HG02981 (cell line): ENCODE measurements around the gene IGFBP7.

Experiments
- ATAC-seq: cut with Tn5 transposase; IDR thresholded peaks from one replicate; pipeline ENCODE4 v1.9.1; 2021; ENCODE audit warnings: mild to moderate bottlenecking, moderate library complexity; ENCODE audit not compliant: unreplicated experiment

The IGFBP7 gene

GRCh38 chr4:57098415-57098814 is 11.8 kb downstream of the IGFBP7 start:
- no peak for ATAC-seq

DNA sequence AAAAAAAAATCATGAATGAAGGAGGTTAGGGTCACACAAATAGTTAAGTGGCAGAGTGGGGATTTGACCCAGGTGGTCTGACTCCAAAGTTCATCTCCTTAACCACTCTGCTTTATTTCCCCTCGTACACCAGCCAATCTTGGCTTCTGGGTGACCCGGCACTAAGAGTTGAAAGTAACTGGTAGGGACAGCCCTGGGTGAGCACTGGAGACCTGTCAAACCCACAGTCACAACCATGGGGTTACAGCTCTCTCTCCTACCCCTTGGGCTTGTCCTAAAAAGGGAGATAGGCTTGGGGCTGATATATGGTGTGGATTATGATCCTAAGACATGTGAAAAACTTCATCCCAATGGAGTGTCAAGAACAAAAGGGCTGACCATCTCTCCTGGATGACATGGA is 12.5 kb downstream of the IGFBP7 start:
- no peak for ATAC-seq

GRCh38 chr4:57095956-57096355 is 14.2 kb downstream of the IGFBP7 start:
- ATAC-seq, result no peak

GRCh38 chr4:57095245-57095644 is 14.9 kb downstream of the IGFBP7 start:
- ATAC-seq, result no peak

DNA sequence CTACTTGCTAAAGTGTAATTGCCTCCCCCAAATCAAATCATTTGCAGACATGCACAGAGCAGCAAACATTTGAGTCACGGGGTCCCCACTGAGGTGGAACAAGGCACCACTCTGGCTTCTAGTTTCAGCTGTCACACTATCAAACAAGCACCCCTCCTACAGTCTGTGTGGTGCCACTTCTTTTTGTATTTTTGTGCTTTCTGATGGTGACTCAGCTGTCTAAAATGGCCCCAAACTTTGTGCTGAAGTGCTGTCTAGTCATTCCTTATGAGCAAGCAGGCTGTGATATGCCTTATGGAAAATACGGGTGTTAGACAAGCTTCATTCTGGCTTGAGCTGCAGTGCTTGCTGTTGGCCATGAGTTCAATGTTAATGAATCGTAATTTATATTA is 15.4 kb downstream of the IGFBP7 start:
- ATAC-seq, result no peak

DNA sequence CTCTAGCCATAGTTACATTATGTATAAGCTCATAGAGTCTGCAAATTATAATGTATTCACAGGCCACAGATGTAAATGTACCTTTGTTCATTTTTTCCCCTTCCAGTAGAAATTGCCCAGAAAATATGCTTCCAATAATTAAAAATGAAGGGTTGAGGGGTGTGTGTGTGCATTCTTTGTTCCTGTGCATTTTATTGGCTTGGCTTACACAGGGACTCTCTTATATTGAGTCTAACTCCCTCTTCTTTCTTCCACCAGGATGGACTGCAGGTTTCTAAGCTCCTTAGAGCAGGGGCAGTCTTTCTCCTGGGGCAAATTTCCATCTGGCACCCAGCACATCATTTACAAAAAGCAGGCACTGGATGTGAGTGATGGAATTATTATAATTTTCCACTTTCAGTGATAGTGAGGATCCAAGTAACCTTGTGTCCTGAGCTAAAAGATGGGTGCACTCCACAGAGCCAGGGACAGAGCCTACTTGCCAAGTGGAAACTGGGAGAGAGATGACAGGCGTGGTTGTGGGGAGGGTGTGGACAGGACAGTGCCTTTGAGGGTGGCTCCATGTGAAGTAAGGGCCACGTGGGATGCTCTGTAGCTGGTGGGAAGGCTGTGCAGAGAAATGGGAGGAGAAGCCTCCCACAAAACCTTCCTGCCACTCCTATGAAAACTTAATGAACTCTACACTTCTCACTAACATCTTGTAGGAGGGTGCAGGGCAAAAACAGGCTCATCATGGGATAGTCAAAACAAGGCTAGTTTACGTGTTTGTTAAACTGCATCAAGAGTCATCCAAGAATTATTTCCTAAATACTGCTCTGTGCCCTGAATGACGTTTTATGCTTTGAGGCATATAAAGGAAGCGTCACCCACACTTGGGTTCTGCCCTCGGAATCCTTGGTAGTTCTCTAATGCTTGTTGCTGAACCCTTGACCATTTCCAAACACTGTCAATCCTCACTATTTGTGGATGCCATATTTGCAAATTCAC is 16.0 kb downstream of the IGFBP7 start:
- ATAC-seq, result no peak

DNA sequence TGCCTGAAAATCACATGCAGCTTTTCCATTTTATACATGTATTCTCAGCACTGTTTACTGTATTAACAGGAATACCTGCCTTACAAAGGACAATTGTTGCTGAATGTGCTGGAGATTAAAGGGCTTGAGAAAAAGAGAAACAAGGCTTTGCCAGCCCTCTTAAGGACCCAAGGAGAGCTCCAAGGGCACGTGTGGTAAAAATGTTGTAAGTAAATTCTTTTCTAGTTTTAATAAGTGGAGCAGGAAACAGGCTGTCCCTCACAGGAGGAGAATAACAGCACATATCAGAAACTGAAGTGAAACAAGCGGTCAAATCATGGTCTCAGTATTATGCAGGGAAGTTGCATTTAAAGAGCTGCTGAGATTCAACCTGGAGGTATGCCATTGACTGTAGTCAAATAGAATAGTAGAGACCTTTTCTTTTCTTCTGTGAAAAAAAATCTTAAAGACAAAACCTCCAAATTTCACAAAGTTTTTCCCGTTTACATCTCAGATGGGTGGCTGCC is 18.5 kb downstream of the IGFBP7 start:
- no peak for ATAC-seq

DNA sequence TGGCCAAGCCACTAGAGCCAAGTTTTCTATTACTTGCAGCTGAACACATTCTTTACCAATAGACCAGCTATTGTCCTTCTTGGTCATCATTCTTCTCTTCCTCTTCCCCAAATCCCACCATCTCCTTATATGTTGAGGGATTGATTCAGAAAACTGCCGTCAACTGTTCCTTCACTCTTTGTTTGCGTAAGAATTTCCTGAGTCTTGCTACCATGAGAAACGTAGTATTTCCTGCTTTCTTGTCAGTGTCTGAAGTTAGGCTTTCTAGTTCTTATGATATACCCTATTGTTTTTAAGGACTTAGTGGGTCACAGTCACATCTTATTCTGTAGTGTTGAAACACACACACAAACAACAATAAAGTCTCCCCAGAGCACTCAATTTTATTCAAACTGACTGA is 20.1 kb downstream of the IGFBP7 start:
- no peak for ATAC-seq

GRCh38 chr4:57089549-57089948 is 20.6 kb downstream of the IGFBP7 start:
- ATAC-seq, result no peak

GRCh38 chr4:57086031-57086723 is 24.0 kb downstream of the IGFBP7 start:
- no peak for ATAC-seq

DNA sequence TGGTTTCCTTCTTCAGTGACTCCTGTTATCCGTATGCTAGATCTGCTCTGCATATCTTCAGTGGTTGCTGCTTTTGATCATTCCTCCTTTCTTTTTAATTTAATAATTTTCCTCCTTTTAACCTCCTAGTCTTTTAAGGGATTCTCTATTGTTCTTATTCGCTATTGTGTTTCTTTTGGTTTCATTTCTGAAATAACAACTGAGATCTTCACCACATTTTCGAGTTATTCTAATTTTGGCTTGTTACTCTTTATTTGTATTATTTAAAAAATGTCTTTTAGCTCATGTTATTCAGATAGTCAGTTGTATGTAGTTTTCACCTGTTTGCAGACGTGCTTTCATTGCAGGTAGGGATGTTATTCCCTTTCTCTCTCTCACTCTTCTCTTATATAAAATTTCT is 24.9 kb downstream of the IGFBP7 start:
- ATAC-seq, result no peak

DNA sequence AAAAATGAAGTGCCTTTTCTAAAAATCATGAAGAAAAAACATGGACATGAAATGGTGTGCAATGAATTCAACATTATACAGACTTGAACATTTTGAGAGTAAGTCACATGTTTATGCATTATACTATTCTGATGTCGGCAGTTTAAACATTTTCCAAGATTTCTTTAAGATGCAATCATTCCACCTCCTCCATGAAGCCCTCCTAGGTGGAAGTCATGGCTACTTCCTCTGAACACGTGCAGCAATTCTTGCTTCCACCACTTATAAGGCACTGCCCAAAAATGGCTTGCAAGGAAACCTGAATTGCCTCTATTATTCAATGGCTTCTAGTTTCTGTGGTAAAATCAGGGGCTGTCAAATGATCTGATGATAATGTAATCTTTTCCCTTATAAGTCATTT is 25.8 kb downstream of the IGFBP7 start:
- no peak for ATAC-seq

DNA sequence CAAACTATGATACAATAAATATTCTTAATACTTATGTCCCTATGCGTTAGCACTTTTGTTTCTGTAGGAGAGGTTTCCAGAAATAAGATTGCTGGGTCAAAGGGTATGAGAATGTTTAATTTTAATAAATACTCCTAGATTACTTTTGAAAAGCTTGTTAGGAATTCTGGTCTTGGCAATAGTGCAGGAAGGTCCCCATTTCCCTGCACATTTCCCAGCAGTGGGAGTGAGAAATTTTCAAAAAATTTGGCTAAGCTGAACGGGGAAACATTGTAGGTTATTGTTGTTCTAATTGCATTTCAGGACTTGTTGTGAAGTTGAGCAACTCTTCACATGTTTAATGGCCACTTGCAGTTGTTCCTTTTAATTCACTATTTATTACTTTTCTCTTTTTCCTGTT is 27.1 kb downstream of the IGFBP7 start:
- ATAC-seq, result no peak

GRCh38 chr4:57081651-57082621 is 28.2 kb downstream of the IGFBP7 start:
- no peak for ATAC-seq

- no peak for ATAC-seq
Observed at GRCh38 chr4:57080781-57081650, 29.2 kb downstream of the IGFBP7 start.

- ATAC-seq, result no peak
Observed at GRCh38 chr4:57078685-57079521, 31.3 kb downstream of the IGFBP7 start.

- ATAC-seq, result no peak
Observed at GRCh38 chr4:57077550-57078343, 32.4 kb downstream of the IGFBP7 start.

- no peak for ATAC-seq
Observed at GRCh38 chr4:57076646-57077045, 33.5 kb downstream of the IGFBP7 start.
